GM18508 (cell line): ENCODE measurements around the gene TMEM120A.
"Not testable (repeated sequence)": the region's sequence is repeated elsewhere in the genome, so short reads cannot be mapped to it uniquely, and the experiment has no call there.

Experiments
- ATAC-seq: cut with Tn5 transposase; IDR thresholded peaks from one replicate; pipeline ENCODE4 v1.9.1; 2021; ENCODE audit warnings: moderate number of reproducible peaks; ENCODE audit not compliant: insufficient read depth, unreplicated experiment

TMEM120A gene

DNA sequence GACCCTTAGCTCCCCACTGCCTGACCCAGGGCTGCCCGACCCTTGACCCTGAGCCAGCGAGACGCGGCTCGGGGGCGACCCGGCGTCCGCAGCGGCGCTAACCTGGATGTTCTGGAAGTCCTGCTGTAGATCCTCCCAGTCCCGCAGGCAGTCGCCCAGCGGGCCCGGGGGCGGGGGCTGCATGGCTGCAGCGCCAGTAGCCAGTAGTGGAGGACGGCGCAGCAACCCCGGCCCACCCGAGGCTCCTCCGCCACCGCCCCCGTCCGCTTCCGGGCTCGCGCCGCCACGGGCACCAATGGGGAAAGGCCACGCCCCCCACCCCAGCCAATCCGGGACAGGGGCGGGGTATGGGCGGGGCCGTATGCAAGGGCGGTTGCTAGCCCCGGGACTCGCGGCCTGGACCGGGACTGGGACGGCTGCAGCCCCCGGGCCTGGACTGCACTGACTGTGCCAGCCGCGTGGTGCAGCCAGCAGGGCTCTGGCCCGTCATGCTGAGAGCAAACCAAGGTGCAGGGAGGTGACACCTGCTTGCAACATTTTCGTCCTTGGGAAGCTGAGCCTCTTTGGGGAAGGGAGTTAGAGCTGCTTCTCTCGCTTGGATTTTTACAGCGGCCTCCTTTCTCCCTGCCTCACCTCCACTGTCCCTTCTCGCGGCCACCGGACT lies at the start of gene TMEM120A:
Gene TMEM120A (minus strand): TSS at position 208 of the 664 bp plus-strand sequence. CDS start 25 bp downstream, at position 183.
- no peak for ATAC-seq

GRCh38 chr7:76040126-76040525 lies 45.7 kb upstream of the TMEM120A start:
- no peak for ATAC-seq

GRCh38 chr7:76037310-76037709 lies 42.9 kb upstream of the TMEM120A start:
- ATAC-seq = no peak

DNA sequence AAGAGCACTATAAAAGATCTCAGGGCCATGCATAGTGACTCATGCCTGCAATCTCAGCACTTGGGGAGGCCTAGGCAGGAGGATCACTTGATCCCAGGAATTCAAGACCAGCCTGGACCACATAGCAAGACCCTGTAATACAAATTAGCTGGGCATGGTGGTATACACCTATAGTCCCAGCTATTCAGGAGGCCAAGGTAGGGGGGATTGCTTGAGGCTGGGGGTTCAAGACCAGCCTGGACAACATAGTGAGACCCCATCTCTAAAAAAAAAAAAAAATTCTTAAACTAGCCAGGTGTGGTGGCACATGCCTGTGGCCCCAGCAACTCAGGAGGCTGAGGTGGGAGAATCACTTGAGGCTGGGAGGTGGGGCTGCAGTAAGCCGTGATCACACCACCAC lies 37.6 kb upstream of the TMEM120A start:
- ATAC-seq = no peak

- not testable (repeated sequence) for ATAC-seq
These were observed 35.3 kb upstream of the TMEM120A start for GRCh38 chr7:76029682-76030081.

DNA sequence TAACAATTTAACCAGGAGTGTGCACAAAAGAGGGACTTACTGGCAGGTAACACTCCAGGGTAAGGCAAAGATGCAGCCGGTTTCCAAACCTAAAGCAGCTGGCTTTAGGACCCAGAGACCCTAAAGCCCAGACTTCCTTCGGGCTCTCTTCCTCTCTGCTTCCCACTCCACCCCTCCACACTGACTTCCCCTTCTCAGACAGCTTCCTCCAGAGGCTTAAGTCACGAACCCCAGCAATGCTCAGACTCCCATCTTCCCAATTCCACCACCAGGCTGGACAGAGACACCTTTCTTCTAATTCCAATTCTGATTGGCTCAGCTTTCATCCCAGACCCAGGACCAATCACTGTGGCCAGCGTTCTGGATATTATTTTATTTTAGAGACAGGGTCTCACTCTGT lies 28.6 kb upstream of the TMEM120A start:
- no peak for ATAC-seq

DNA sequence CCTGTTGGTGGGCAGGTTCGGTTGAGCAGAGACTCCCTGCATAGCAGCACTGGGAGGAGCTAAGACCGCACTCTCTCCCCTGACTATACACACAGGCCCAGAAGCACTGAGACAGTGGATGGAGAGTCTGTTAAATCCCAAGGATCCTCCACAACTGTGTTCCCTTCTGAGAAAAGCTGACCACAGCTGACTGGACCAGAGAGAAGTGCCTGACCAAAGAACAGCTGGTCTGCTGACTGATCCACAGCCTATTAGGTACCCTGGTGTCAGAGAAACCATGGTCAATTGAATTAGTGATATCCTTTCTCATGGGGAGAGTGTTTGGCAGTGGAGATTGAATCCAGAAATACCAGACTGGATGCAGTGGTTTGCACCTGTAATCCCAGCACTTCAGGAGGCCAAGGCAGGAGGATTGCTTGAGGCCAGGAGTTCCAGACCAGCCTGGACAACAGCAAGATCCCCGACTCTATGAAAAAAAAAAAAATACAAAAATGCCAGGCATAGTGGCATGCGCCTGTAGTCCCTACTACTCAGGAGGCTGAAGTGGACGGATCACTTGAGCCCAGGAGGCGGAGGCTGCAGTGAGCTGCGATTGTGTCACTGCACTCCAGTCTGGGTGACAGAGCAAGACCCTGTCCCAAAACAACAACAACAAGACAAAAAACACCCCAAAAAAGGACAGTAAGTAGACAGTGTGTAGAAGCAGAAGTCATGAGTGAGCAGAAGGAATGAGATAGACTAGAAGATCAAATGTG lies 27.8 kb upstream of the TMEM120A start:
- no peak for ATAC-seq

DNA sequence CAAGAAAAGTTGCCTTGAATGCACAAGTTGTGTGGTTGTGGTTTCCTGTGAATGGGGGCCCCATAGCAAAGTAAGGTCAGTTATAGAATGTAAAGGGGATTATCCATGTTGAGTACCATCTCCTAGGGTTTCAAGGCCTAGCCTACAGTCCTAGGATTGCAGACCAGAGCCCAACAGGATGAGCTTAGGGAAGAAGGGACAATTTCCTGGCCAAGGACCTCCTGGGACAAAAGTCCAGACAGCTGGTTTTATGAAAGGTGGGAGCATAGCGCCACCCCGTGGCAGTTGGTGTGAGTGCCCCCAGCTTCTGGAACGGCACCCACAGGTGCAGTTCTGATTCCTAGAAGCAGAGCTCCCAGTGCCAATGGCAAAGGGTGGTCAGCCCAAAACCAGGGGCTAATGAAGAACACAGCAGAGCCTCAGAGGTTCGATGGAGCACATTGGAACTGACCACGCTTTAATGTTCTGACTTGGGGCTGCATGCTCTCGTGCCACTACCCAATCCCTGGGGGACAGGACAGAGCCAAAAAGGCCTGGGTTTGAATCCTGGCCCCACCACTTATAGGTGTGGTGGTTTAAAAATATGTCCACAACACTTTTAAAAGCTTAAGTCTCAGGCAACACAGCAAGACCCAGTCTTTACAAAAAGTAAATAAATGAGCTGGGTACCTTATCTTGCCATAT lies 25.8 kb upstream of the TMEM120A start:
- ATAC-seq = no peak

- ATAC-seq = not testable (repeated sequence)
These were observed 24.1 kb upstream of the TMEM120A start for GRCh38 chr7:76018520-76018919.

DNA sequence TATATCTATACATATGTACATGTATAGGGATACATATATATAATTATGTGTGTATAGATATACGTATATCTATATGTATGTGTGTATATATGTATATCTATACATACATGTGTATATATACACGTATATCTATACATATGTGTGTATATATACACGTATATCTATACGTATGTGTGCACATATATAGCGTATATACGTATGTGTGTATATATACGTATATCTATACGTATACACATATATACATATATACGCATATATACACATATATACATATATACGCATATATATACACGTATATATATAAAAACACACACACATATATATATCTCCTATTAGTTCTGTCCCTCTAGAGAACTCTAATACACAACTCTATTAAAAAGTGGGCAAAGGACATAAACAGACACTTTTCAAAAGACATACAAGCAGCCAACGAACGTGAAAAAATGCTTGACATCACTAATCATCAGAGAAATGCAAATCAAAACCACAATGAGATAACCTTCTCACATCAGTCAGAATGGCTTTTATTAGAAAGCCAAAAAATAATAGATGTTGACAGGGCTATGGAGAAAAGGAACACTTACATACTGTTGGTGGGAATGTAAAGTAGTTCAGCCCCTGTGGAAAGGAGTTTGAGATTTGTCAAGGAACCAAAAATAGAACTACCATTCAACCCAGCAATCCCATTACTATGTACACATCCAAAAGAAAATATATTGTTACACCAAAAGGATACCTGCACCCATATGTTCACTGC lies 22.0 kb upstream of the TMEM120A start:
- ATAC-seq = no peak

- no peak for ATAC-seq
These were observed 17.1 kb upstream of the TMEM120A start for GRCh38 chr7:76011442-76011861.

DNA sequence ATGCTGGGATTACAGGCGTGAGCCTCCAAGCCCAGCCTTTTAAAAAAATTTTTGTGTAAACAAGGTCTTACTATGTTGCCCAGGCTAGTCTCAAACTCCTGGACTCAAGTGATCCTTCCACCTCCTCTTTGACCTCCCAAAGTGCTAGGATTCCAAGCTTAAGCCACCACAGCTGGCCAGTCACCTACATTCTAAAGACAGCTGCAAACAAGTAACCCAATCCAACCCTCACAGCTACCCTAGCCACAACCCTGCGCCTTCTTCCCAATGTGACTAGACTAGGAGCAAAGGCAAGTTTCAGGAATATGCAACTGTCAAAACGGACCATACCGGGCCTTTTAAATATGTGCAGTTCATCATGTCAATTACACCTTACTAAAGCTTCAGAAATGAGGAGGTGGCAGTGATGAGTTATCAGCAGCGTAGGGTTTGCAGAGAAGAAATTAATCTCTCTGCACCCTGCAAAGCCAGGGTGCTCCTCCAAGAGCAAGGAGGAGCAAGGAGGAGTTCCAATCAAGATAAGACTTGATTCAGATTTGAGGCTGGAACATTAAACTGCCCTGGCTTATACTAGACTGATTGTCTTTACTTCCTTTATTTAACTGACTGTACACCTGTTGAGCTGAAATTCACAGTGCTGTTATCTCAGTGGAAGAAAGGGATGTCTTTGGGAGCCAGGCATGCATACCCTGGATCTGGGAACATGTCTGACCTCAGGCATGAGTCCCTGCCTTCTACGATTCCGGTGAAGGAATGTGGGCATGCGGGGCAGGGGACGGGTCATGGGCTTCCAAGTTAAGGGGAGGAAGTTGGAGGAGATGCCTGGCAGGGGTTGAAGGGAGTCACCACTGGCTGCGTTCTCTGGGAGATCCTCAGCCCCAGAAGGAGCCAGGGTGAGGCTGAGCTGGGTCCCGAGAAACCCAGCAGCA lies 15.5 kb upstream of the TMEM120A start:
- no peak for ATAC-seq

DNA sequence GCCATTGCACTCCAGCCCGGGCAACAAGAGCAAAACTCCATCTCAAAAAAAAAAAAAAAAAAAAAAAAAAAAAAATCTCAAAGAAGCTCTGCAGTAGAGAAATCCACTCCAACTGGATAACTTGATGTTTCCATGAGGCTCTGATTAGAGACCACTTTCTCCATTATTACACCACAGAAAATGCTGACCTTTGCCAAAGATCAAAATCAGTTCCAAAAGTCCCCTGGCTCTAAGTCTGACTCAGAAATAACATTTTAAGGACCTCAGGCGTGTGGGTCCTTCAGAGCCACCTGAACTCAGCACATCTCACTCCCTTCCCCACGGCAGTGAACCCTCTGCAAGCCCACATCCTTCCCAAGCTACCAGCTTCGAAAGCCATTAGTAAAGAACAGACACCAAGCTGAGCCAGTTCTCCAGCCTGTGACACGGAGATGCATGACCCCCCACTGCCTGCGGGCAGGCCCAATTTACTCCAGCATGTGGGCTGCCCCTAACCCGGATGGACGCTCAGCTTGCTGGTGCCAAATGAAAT lies 13.8 kb upstream of the TMEM120A start:
- no peak for ATAC-seq

DNA sequence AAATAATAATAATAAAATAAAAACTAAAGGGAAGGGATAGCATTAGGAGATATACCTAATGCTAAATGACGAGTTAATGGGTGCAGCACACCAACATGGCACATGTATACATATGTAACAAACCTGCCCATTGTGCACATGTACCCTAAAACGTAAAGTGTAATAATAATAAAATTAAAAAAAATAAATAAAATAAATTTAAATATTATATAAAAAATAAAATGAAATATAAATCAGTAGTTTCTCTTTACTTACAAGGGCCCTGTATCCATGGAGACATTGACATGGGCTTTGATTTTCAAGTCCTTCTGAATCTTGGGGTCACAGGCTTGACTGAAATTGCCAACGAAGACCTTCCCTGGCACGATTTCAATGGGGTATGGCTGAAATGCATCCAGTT lies 10.6 kb upstream of the TMEM120A start:
- not testable (repeated sequence) for ATAC-seq

- ATAC-seq = no peak
These were observed 9.0 kb upstream of the TMEM120A start for GRCh38 chr7:76003351-76003750.

DNA sequence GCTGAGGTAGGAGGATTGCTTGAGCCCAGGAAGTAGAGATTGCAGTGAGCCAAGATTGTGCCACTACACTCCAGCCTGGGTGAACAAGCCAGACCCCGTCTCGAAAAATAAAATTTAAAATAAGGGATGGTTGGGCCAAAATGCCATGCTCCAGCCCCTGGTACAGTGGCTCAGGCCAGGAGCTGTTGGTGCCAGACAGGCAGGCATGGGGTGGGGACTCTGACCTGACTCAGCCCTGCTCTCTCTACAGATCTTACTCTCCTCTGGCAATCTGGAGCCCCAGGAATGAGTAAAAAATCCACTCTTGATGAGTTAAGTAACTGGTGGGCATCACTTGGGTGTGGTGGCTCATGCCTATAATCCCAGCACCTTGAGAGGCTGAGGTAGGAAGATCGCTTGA lies 8.4 kb upstream of the TMEM120A start:
- no peak for ATAC-seq

- no peak for ATAC-seq
These were observed 7.7 kb upstream of the TMEM120A start for GRCh38 chr7:76002139-76002538.

DNA sequence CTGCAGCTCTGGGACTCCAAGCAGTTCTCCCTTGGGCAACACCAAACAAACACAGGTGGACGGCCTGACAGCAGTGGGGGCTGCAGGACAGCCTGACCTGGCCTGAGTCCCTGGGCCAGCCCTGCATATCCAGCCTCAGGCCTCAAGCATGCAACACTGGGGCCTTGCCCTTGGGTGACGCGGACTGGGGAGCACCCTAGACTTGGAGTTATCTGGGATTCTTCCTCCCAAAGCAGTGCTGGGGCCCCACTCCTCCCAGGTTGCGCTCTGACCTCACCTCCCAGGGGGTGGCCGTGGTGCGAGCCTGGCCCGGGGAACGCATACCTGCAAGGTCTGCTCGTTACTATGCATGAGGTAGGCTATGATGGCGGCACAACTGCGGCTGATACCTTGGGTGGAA lies 6.2 kb upstream of the TMEM120A start:
- no peak for ATAC-seq

- no peak for ATAC-seq
These were observed 3.6 kb upstream of the TMEM120A start for GRCh38 chr7:75998038-75998437.
